Loucy (cell line): ENCODE results near the gene SLC35F1.

ENCODE experiments used
- H2AFZ ChIP-seq: fragments of 200-600 bp; sonication (generic); 2 replicates; pipeline ENCODE4 v1.6.0; 2016; ENCODE audit warnings: antibody characterized with exemption, mild to moderate bottlenecking, low read length, moderate library complexity
- H3F3A ChIP-seq: fragments of 200-600 bp; 2 replicates; pipeline ENCODE4 v1.6.0; 2016; ENCODE audit warnings: antibody characterized with exemption, low read depth, mild to moderate bottlenecking
- H3K27me3 ChIP-seq: fragments of 200-600 bp; sonication (generic); 2 replicates; pipeline ENCODE4 v1.6.1; 2014; ENCODE audit warnings: low read length, mild to moderate bottlenecking; ENCODE audit not compliant: insufficient read depth, poor library complexity, severe bottlenecking
- H3K36me3 ChIP-seq: fragments of 200-600 bp; sonication (generic); 2 replicates; pipeline ENCODE4 v1.6.1; 2016; ENCODE audit warnings: low read length; ENCODE audit not compliant: insufficient read depth
- H3K4me1 ChIP-seq: fragments of 200-600 bp; sonication (generic); 2 replicates; pipeline ENCODE4 v1.5.1; 2014; ENCODE audit warnings: low read length, mild to moderate bottlenecking; ENCODE audit not compliant: insufficient read depth, poor library complexity, severe bottlenecking
- H3K4me2 ChIP-seq: fragments of 200-600 bp; sonication (generic); 2 replicates; pipeline ENCODE4 v1.6.0; 2014; ENCODE audit warnings: antibody characterized with exemption, low read length, low read depth, mild to moderate bottlenecking; ENCODE audit not compliant: poor library complexity, severe bottlenecking
- H3K4me3 ChIP-seq: fragments of 200-600 bp; sonication (generic); 2 replicates; pipeline ENCODE4 v1.5.1; 2014; ENCODE audit warnings: low read length, mild to moderate bottlenecking, mixed read lengths; ENCODE audit not compliant: poor library complexity, severe bottlenecking
- H3K79me2 ChIP-seq: fragments of 200-600 bp; sonication (generic); 2 replicates; pipeline ENCODE4 v1.6.1; 2014; ENCODE audit warnings: low read length; ENCODE audit not compliant: insufficient read depth
- H3K9ac ChIP-seq: fragments of 200-600 bp; sonication (generic); 2 replicates; pipeline ENCODE4 v1.6.0; 2014; ENCODE audit warnings: mild to moderate bottlenecking, low read depth, low read length, moderate library complexity; ENCODE audit not compliant: poor library complexity, severe bottlenecking
- H3K9me2 ChIP-seq: fragments of 200-600 bp; sonication (generic); replicated peaks from 2 replicates; pipeline ENCODE4 v1.6.1; 2016; ENCODE audit warnings: low read depth, low read length, mixed read lengths
- H3K9me3 ChIP-seq: fragments of 200-600 bp; sonication (generic); 2 replicates; pipeline ENCODE4 v1.6.1; 2014; ENCODE audit warnings: mild to moderate bottlenecking, antibody characterized with exemption, low read length, low read depth; ENCODE audit not compliant: insufficient read depth
- H4K20me1 ChIP-seq: fragments of 200-600 bp; sonication (generic); 2 replicates; pipeline ENCODE4 v1.6.0; 2014; ENCODE audit warnings: antibody characterized with exemption, low read length, mild to moderate bottlenecking; ENCODE audit not compliant: insufficient read depth, poor library complexity, severe bottlenecking
- CTCF ChIP-seq: fragments of 200-600 bp; sonication (generic); conservative IDR thresholded peaks from 2 replicates; pipeline ENCODE4 v1.5.1; 2014; ENCODE audit warnings: mild to moderate bottlenecking, antibody characterized with exemption, low read length
- EZH2phosphoT487 ChIP-seq: fragments of 200-600 bp; IDR thresholded peaks from 2 replicates; pipeline ENCODE4 v1.6.1; 2018; ENCODE audit warnings: antibody characterized with exemption, mild to moderate bottlenecking, moderate library complexity, borderline replicate concordance

SLC35F1 gene

GRCh38 chr6:117932001-117932400, 24.9 kb downstream of the SLC35F1 start:
- Histone ChIP-seq H3K9me2 (no peaks in the 10 kb centered on the region), H3K79me2 (no peaks in the 10 kb centered on the region), H3K4me1 (no peaks in the 10 kb centered on the region), H3K9ac (no peak overlapping the region), H3F3A (no peaks in the 10 kb centered on the region), H3K4me2 (no peak overlapping the region), H3K4me3 (no peak overlapping the region), H3K27me3 (no peaks in the 10 kb centered on the region), H3K36me3 (no peaks in the 10 kb centered on the region), H2AFZ (no peak overlapping the region), H4K20me1 (no peaks in the 10 kb centered on the region), H3K9me3 (no peaks in the 10 kb centered on the region)
- TF ChIP-seq CTCF (no peak), EZH2phosphoT487 (no peak)

- H3K9me2 ChIP-seq = no peaks in the 10 kb centered on the region; the same call in 1 of the 2 replicates
- no peak overlapping the region for H2AFZ ChIP-seq
- no peaks in the 10 kb centered on the region for H4K20me1 ChIP-seq
- no peak overlapping the region for H3K4me2 ChIP-seq
- H3K4me3 ChIP-seq = no peak overlapping the region
- H3K27me3 ChIP-seq = no peaks in the 10 kb centered on the region
- H3K9me3 ChIP-seq = no peaks in the 10 kb centered on the region
- H3K79me2 ChIP-seq = no peaks in the 10 kb centered on the region
- no peaks in the 10 kb centered on the region for H3K36me3 ChIP-seq
- H3F3A ChIP-seq = no peaks in the 10 kb centered on the region
- H3K9ac ChIP-seq = no peak overlapping the region
- no peaks in the 10 kb centered on the region for H3K4me1 ChIP-seq
- TF ChIP-seq EZH2phosphoT487 (no peak), CTCF (no peak)
Observed at GRCh38 chr6:117932676-117933075, 25.6 kb downstream of the SLC35F1 start.

- Histone ChIP-seq H3K36me3 (no peaks in the 10 kb centered on the region), H3K27me3 (no peaks in the 10 kb centered on the region), H4K20me1 (no peaks in the 10 kb centered on the region), H3K4me3 (no peak overlapping the region), H3K9me2 (no peaks in the 10 kb centered on the region; the same call in 1 of the 2 replicates), H2AFZ (no peak overlapping the region), H3F3A (no peaks in the 10 kb centered on the region), H3K9me3 (no peaks in the 10 kb centered on the region), H3K4me2 (no peak overlapping the region), H3K9ac (no peak overlapping the region), H3K79me2 (no peaks in the 10 kb centered on the region), H3K4me1 (no peaks in the 10 kb centered on the region)
- TF ChIP-seq CTCF (no peak), EZH2phosphoT487 (no peak)
Observed at GRCh38 chr6:117933471-117933870, 26.4 kb downstream of the SLC35F1 start.
